Measurements from ENCODE around the gene RBX1. TPM values are rescaled to one million over a fixed set of nuclear protein-coding genes. Genes with fewer than 3 reads are reported as not detected.

The RBX1 gene
- total RNA-seq, 3 donors from 2014 or later, result 29.3 to 40.7 (median 38.2) TPM

Other genes with a start within 250 kb of the RBX1 start
- 10 to 100 TPM in 2 of 3 donors, 1 to 10 TPM in 1; 8.7 to 12.1 (median 11.9) TPM for gene SLC25A17, start 132.0 kb upstream of the RBX1 start, total RNA-seq
- gene ST13, start 94.7 kb upstream of the RBX1 start, total RNA-seq, result 100 to 1,000 TPM; 151 to 278 (median 151) TPM
- gene XPNPEP3, start 94.2 kb upstream of the RBX1 start, total RNA-seq, result 10 to 100 TPM in 2 of 3 donors, 1 to 10 TPM in 1; 9.8 to 21.7 (median 14.6) TPM
- gene DNAJB7, start 89.3 kb upstream of the RBX1 start, total RNA-seq, result under 1 TPM; 0.14 to 0.90 (median 0.25) TPM
- gene EP300, start 141.2 kb downstream of the RBX1 start, total RNA-seq, result 10 to 100 TPM; 61.7 to 92.1 (median 88.1) TPM

Measured in mucosa of descending colon (tissue), 3 donors.